Measurements from ENCODE around the gene CHDH. TPM values are rescaled to one million over a fixed set of nuclear protein-coding genes. Genes with fewer than 3 reads are reported as not detected.

Gene CHDH
- total RNA-seq, 1 experiment from 2014 or later: 28.5 TPM

GRCh38 chr3:53803816-53804695, 42.2 kb downstream of the CHDH start:
- H3K4me1 Mint-ChIP-seq (ENCODE audit: low read depth, unreplicated experiment): peaks cover 25% of the 10 kb centered on the region

GRCh38 chr3:53803124-53803815, 42.9 kb downstream of the CHDH start:
- DNase-seq: no peak
- no peak for TF ChIP-seq CTCF (IDR thresholded peaks at IDR 0.05; ENCODE audit: unreplicated experiment)
- CTCF ChIA-PET: no interaction called here
- Mint-ChIP-seq H3K9me3 (ENCODE audit: low read depth, unreplicated experiment) (no peaks in the 10 kb centered on the region), H3K27ac (ENCODE audit: unreplicated experiment) (no peak overlapping the region), H3K4me1 (ENCODE audit: low read depth, unreplicated experiment) (peaks cover 25% of the 10 kb centered on the region), H3K4me3 (ENCODE audit: low read depth, unreplicated experiment) (no peak overlapping the region), H3K27me3 (ENCODE audit: unreplicated experiment) (no peaks in the 10 kb centered on the region), H3K36me3 (ENCODE audit: insufficient read depth, unreplicated experiment) (peaks cover 6% of the 10 kb centered on the region)
- no TSS peak for BruUV-seq (replicated peaks)
- intact Hi-C loops (cut with micrococcal nuclease; ENCODE audit: unreplicated experiment): no loop called here

More at GRCh38 chr3:53803816-53804695, 42.2 kb downstream of the CHDH start:
- no TSS peak for BruUV-seq (replicated peaks)
- Mint-ChIP-seq H3K27ac (ENCODE audit: unreplicated experiment) (no peak overlapping the region), H3K4me3 (ENCODE audit: low read depth, unreplicated experiment) (no peak overlapping the region), H3K36me3 (ENCODE audit: insufficient read depth, unreplicated experiment) (peaks cover 6% of the 10 kb centered on the region), H3K27me3 (ENCODE audit: unreplicated experiment) (no peaks in the 10 kb centered on the region), H3K9me3 (ENCODE audit: low read depth, unreplicated experiment) (no peaks in the 10 kb centered on the region)
- CTCF ChIA-PET: no interaction called here
- DNase-seq: no peak
- intact Hi-C loops (cut with micrococcal nuclease; ENCODE audit: unreplicated experiment): no loop called here
- no peak for TF ChIP-seq CTCF (IDR thresholded peaks at IDR 0.05; ENCODE audit: unreplicated experiment)

- DNase-seq: no peak
- Mint-ChIP-seq H3K27me3 (ENCODE audit: unreplicated experiment) (no peaks in the 10 kb centered on the region), H3K4me1 (ENCODE audit: low read depth, unreplicated experiment) (peaks cover 25% of the 10 kb centered on the region), H3K36me3 (ENCODE audit: insufficient read depth, unreplicated experiment) (peaks cover 6% of the 10 kb centered on the region), H3K4me3 (ENCODE audit: low read depth, unreplicated experiment) (no peak overlapping the region), H3K9me3 (ENCODE audit: low read depth, unreplicated experiment) (no peaks in the 10 kb centered on the region), H3K27ac (ENCODE audit: unreplicated experiment) (no peak overlapping the region)
- intact Hi-C loops (cut with micrococcal nuclease; ENCODE audit: unreplicated experiment): no loop called here
- TF ChIP-seq CTCF (IDR thresholded peaks at IDR 0.05; ENCODE audit: unreplicated experiment): no peak
- BruUV-seq (replicated peaks): no TSS peak
- CTCF ChIA-PET: no interaction called here
Observed at GRCh38 chr3:53802256-53802880, 43.9 kb downstream of the CHDH start.

GRCh38 chr3:53801319-53801718, 44.9 kb downstream of the CHDH start:
- BruUV-seq (replicated peaks): no TSS peak
- no peak for DNase-seq
- no peaks in the 10 kb centered on the region for H3K27me3 Mint-ChIP-seq (ENCODE audit: unreplicated experiment)
- H3K4me1 Mint-ChIP-seq (ENCODE audit: low read depth, unreplicated experiment): peaks cover 18% of the 10 kb centered on the region
- TF ChIP-seq CTCF (IDR thresholded peaks at IDR 0.05; ENCODE audit: unreplicated experiment): no peak
- H3K27ac Mint-ChIP-seq (ENCODE audit: unreplicated experiment): no peak overlapping the region
- H3K4me3 Mint-ChIP-seq (ENCODE audit: low read depth, unreplicated experiment): no peak overlapping the region
- no peaks in the 10 kb centered on the region for H3K9me3 Mint-ChIP-seq (ENCODE audit: low read depth, unreplicated experiment)
- intact Hi-C loops (cut with micrococcal nuclease; ENCODE audit: unreplicated experiment): no loop called here
- CTCF ChIA-PET: no interaction called here
- peaks cover 2% of the 10 kb centered on the region for H3K36me3 Mint-ChIP-seq (ENCODE audit: insufficient read depth, unreplicated experiment)

Data from Calu3 (cell line).